GM19328 (cell line): ENCODE results near the gene ADAMTS19.
"Not testable (repeated sequence)": the region's sequence is repeated elsewhere in the genome, so short reads cannot be mapped to it uniquely, and the experiment has no call there.

Source experiments
- ATAC-seq: cut with Tn5 transposase; IDR thresholded peaks from one replicate; pipeline ENCODE4 v1.9.1; 2021; ENCODE audit warnings: mild to moderate bottlenecking, moderate library complexity; ENCODE audit not compliant: unreplicated experiment

Gene ADAMTS19

GRCh38 chr5:129572060-129572459, 112.0 kb downstream of the ADAMTS19 start:
- no peak for ATAC-seq

- not testable (repeated sequence) for ATAC-seq
Observed at GRCh38 chr5:129584496-129584895, 124.4 kb downstream of the ADAMTS19 start.

- ATAC-seq = no peak
Observed at GRCh38 chr5:129591508-129592160, 131.5 kb downstream of the ADAMTS19 start.

GRCh38 chr5:129593525-129593924, 133.4 kb downstream of the ADAMTS19 start:
- ATAC-seq = no peak

- no peak for ATAC-seq
Observed at GRCh38 chr5:129601576-129601975, 141.5 kb downstream of the ADAMTS19 start.

- ATAC-seq = no peak
Observed at GRCh38 chr5:129608350-129608749, 148.3 kb downstream of the ADAMTS19 start.

GRCh38 chr5:129609710-129610109, 149.6 kb downstream of the ADAMTS19 start:
- no peak for ATAC-seq

- ATAC-seq = no peak
Observed at GRCh38 chr5:129616517-129616916, 156.4 kb downstream of the ADAMTS19 start.

- no peak for ATAC-seq
Observed at GRCh38 chr5:129617206-129617605, 157.1 kb downstream of the ADAMTS19 start.

- no peak for ATAC-seq
Observed at GRCh38 chr5:129619782-129620181, 159.7 kb downstream of the ADAMTS19 start.

GRCh38 chr5:129622531-129622930, 162.4 kb downstream of the ADAMTS19 start:
- no peak for ATAC-seq

GRCh38 chr5:129629575-129629974, 169.5 kb downstream of the ADAMTS19 start:
- no peak for ATAC-seq

- ATAC-seq = no peak
Observed at GRCh38 chr5:129630101-129630500, 170.0 kb downstream of the ADAMTS19 start.

- no peak for ATAC-seq
Observed at GRCh38 chr5:129631961-129632360, 171.9 kb downstream of the ADAMTS19 start.

- ATAC-seq = not testable (repeated sequence)
Observed at GRCh38 chr5:129637501-129637900, 177.4 kb downstream of the ADAMTS19 start.

- ATAC-seq = no peak
Observed at GRCh38 chr5:129639331-129639730, 179.2 kb downstream of the ADAMTS19 start.

GRCh38 chr5:129652349-129653056, 192.4 kb downstream of the ADAMTS19 start:
- no peak for ATAC-seq

- no peak for ATAC-seq
Observed at GRCh38 chr5:129653057-129653375, 192.9 kb downstream of the ADAMTS19 start.

GRCh38 chr5:129653442-129653841, 193.3 kb downstream of the ADAMTS19 start:
- ATAC-seq = no peak

GRCh38 chr5:129656952-129657351, 196.9 kb downstream of the ADAMTS19 start:
- no peak for ATAC-seq

GRCh38 chr5:129658801-129659200, 198.7 kb downstream of the ADAMTS19 start:
- no peak for ATAC-seq

- no peak for ATAC-seq
Observed at GRCh38 chr5:129661366-129662035, 201.4 kb downstream of the ADAMTS19 start.
